Ishikawa (cell line): ENCODE results near the gene GPBAR1.

Source experiments
- CEBPB ChIP-seq: IDR thresholded peaks from 2 replicates; pipeline ENCODE4 v1.6.1; 2012
- CREB1 ChIP-seq: IDR thresholded peaks from 2 replicates; pipeline ENCODE4 v1.6.1; 2012; ENCODE audit warnings: low read depth
- EGR1 ChIP-seq: IDR thresholded peaks from 2 replicates; pipeline ENCODE4 v1.6.1; 2012
- EP300 ChIP-seq: IDR thresholded peaks from 2 replicates; pipeline ENCODE4 v1.6.1; 2012; ENCODE audit warnings: borderline replicate concordance
- FOXM1 ChIP-seq: IDR thresholded peaks from 2 replicates; pipeline ENCODE4 v1.6.1; 2012; ENCODE audit warnings: low read depth, borderline replicate concordance
- MAX ChIP-seq: IDR thresholded peaks from 2 replicates; pipeline ENCODE4 v1.6.1; 2012
- NFIC ChIP-seq: IDR thresholded peaks from 2 replicates; pipeline ENCODE4 v1.6.1; 2012
- RAD21 ChIP-seq: IDR thresholded peaks from 2 replicates; pipeline ENCODE4 v1.6.1; 2012; ENCODE audit warnings: low read depth
- REST ChIP-seq: IDR thresholded peaks from 2 replicates; pipeline ENCODE4 v1.6.1; 2012; ENCODE audit warnings: low read depth, mild to moderate bottlenecking
- TAF1 ChIP-seq: IDR thresholded peaks from 2 replicates; pipeline ENCODE4 v1.6.1; 2012; ENCODE audit warnings: low read depth, mild to moderate bottlenecking
- TCF12 ChIP-seq: IDR thresholded peaks from 2 replicates; pipeline ENCODE4 v1.6.1; 2012; ENCODE audit warnings: low read depth
- TEAD4 ChIP-seq: IDR thresholded peaks from 2 replicates; pipeline ENCODE4 v1.6.1; 2012
- USF1 ChIP-seq: IDR thresholded peaks from 2 replicates; pipeline ENCODE4 v1.6.1; 2012
- YY1 ChIP-seq: IDR thresholded peaks from 2 replicates; pipeline ENCODE4 v1.6.1; 2012; ENCODE audit warnings: low read depth
- ZBTB7A ChIP-seq: IDR thresholded peaks from 2 replicates; pipeline ENCODE4 v1.6.1; 2012; ENCODE audit warnings: low read depth

The GPBAR1 gene

GRCh38 chr2:218274586-218274985, 13.8 kb downstream of the GPBAR1 start:
- TF ChIP-seq CREB1 (no peak), ZBTB7A (no peak), YY1 (no peak), MAX (no peak), EGR1 (no peak), TAF1 (no peak), NFIC (no peak), USF1 (no peak), FOXM1 (no peak), CEBPB (no peak), REST (no peak), EP300 (no peak)

- TF ChIP-seq TCF12 (no peak), USF1 (no peak), RAD21 (no peak), EGR1 (no peak), EP300 (no peak), NFIC (no peak), FOXM1 (no peak), ZBTB7A (no peak), CREB1 (no peak), REST (no peak), TEAD4 (no peak), TAF1 (no peak), MAX (no peak), CEBPB (no peak), YY1 (no peak)
These were observed 14.7 kb downstream of the GPBAR1 start for GRCh38 chr2:218275371-218276072.

- no peak for TF ChIP-seq EGR1
- TF ChIP-seq EP300: no peak
- TF ChIP-seq TCF12: no peak
- no peak for TF ChIP-seq FOXM1
- TF ChIP-seq CEBPB: no peak
- no peak for TF ChIP-seq USF1
- no peak for TF ChIP-seq RAD21
- TF ChIP-seq YY1: no peak
- no peak for TF ChIP-seq NFIC
- no peak for TF ChIP-seq CREB1
- TF ChIP-seq TEAD4: no peak
- no peak for TF ChIP-seq ZBTB7A
These were observed 16.4 kb downstream of the GPBAR1 start for GRCh38 chr2:218276986-218277755.

GRCh38 chr2:218277921-218278320, 17.1 kb downstream of the GPBAR1 start:
- TF ChIP-seq MAX (no peak), RAD21 (no peak), CREB1 (no peak), EP300 (no peak), TEAD4 (no peak), FOXM1 (no peak), CEBPB (no peak), USF1 (no peak), EGR1 (no peak), TCF12 (no peak), YY1 (no peak), REST (no peak), ZBTB7A (no peak), NFIC (no peak), TAF1 (no peak)
